ENCODE measurements around the gene PNLIPRP2. TPM values are rescaled to one million over a fixed set of nuclear protein-coding genes. Genes with fewer than 3 reads are reported as not detected.

Gene PNLIPRP2
- total RNA-seq, 1 experiment from 2014 or later, result 0.24 TPM

- no peak for DNase-seq
- no peak overlapping the region for H3K4me3 Mint-ChIP-seq
- no peak overlapping the region for H4K8ac ChIP-seq (replicated peaks; ENCODE audit: insufficient read length, low read depth, low read length)
- peaks cover 7 to 10% of the 10 kb centered on the region in 2 experiments; a peak in 3 of 4 replicates for H3K4me1 Mint-ChIP-seq
- H3K79me1 ChIP-seq (ENCODE audit: insufficient read depth, low read depth, low read length, poor library complexity, severe bottlenecking), result no peaks in the 10 kb centered on the region
- no peak overlapping the region for H4K91ac ChIP-seq (ENCODE audit: insufficient read length, low read depth, low read length)
- H3K9me3 ChIP-seq (ENCODE audit: control insufficient read depth, low read depth, low read length), result no peaks in the 10 kb centered on the region
- TF ChIP-seq, protein P1, sequence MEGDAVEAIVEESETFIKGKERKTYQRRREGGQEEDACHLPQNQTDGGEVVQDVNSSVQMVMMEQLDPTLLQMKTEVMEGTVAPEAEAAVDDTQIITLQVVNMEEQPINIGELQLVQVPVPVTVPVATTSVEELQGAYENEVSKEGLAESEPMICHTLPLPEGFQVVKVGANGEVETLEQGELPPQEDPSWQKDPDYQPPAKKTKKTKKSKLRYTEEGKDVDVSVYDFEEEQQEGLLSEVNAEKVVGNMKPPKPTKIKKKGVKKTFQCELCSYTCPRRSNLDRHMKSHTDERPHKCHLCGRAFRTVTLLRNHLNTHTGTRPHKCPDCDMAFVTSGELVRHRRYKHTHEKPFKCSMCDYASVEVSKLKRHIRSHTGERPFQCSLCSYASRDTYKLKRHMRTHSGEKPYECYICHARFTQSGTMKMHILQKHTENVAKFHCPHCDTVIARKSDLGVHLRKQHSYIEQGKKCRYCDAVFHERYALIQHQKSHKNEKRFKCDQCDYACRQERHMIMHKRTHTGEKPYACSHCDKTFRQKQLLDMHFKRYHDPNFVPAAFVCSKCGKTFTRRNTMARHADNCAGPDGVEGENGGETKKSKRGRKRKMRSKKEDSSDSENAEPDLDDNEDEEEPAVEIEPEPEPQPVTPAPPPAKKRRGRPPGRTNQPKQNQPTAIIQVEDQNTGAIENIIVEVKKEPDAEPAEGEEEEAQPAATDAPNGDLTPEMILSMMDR (conservative IDR thresholded peaks at IDR 0.05), result no peak
- no peaks in the 10 kb centered on the region for H3K23me2 ChIP-seq (ENCODE audit: insufficient read length, low read depth, low read length, poor library complexity, severe bottlenecking)
- H3K9ac ChIP-seq (ENCODE audit: extremely low read depth, insufficient read length, low read length), result no peak overlapping the region
- H3K4me1 ChIP-seq (ENCODE audit: insufficient read depth, low read length), result no peaks in the 10 kb centered on the region
- H3K79me2 ChIP-seq (ENCODE audit: insufficient read depth, low read length), result no peaks in the 10 kb centered on the region
- H3K27ac Mint-ChIP-seq, result no peak overlapping the region
- H4K20me1 ChIP-seq (ENCODE audit: control insufficient read depth, insufficient read depth, insufficient read length), result no peaks in the 10 kb centered on the region
- no peak overlapping the region for H3K4me2 ChIP-seq (ENCODE audit: insufficient read depth, insufficient read length, low read length)
- peaks cover 3% of the 10 kb centered on the region; the same call in 1 of the 2 replicates for H3K27me3 Mint-ChIP-seq (ENCODE audit: low read depth)
- H3K18ac ChIP-seq (ENCODE audit: insufficient read length, low read depth, low read length), result no peak overlapping the region
- H3K14ac ChIP-seq (ENCODE audit: insufficient read depth, low read length), result no peak overlapping the region
- no peak overlapping the region for H2AK5ac ChIP-seq (ENCODE audit: insufficient read length, low read length)
- H2AFZ ChIP-seq (ENCODE audit: low read length), result no peak overlapping the region
- no peak overlapping the region for H2BK120ac ChIP-seq (ENCODE audit: low read depth, low read length, poor library complexity, severe bottlenecking)
- no peak overlapping the region for H2BK12ac ChIP-seq (ENCODE audit: insufficient read length, low read depth, low read length)
- H2BK20ac ChIP-seq (ENCODE audit: low read depth, low read length, poor library complexity, severe bottlenecking), result no peak overlapping the region
- H3T11ph ChIP-seq (ENCODE audit: low read length), result no peak overlapping the region
- H3K4ac ChIP-seq (ENCODE audit: low read depth, low read length), result no peak overlapping the region
- no peaks in the 10 kb centered on the region for H3K36me3 Mint-ChIP-seq (ENCODE audit: insufficient read depth in 1 of 3, low read depth in 3 of 3)
- no peak overlapping the region for H2BK5ac ChIP-seq (ENCODE audit: insufficient read length, low read length)
- H3K27ac ChIP-seq (ENCODE audit: insufficient read length, low read depth, low read length), result no peak overlapping the region
- no peak overlapping the region for H3K56ac ChIP-seq (ENCODE audit: insufficient read length, low read depth, low read length)
- H3K23ac ChIP-seq (ENCODE audit: insufficient read length, low read depth, low read length), result no peak overlapping the region
- no peaks in the 10 kb centered on the region for H3K27me3 ChIP-seq (ENCODE audit: insufficient read depth, low read length)
- H3K9me3 Mint-ChIP-seq, result peaks cover 0 to 5% of the 10 kb centered on the region in 2 experiments; a peak in 2 of 5 replicates
- H4K5ac ChIP-seq (ENCODE audit: insufficient read length, low read depth, low read length), result no peak overlapping the region
- H2BK15ac ChIP-seq (ENCODE audit: low read depth, low read length), result no peak overlapping the region
Measured at GRCh38 chr10:116636385-116636784, 15.6 kb downstream of the PNLIPRP2 start.
